Glutamatergic neuron (in vitro differentiated cells): ENCODE measurements around the gene RAB27A. TPM values are rescaled to one million over a fixed set of nuclear protein-coding genes. Genes with fewer than 3 reads are reported as not detected.
"Not testable (repeated sequence)": the region's sequence is repeated elsewhere in the genome, so short reads cannot be mapped to it uniquely, and the experiment has no call there.

Experiments
- DNase-seq: peaks from one replicate; pipeline ENCODE4 v3.0.0; 2022
- H3K27ac Mint-ChIP-seq: one replicate; pipeline ENCODE4 v1.8.0; 2020; ENCODE audit warnings: mild to moderate bottlenecking, mixed read lengths, inconsistent platforms; ENCODE audit not compliant: unreplicated experiment
- H3K27me3 Mint-ChIP-seq: one replicate; pipeline ENCODE4 v1.8.0; 2020; ENCODE audit warnings: mild to moderate bottlenecking, moderate library complexity, mixed read lengths, inconsistent platforms; ENCODE audit not compliant: unreplicated experiment
- H3K36me3 Mint-ChIP-seq: one replicate; pipeline ENCODE4 v1.8.0; 2020; ENCODE audit warnings: mild to moderate bottlenecking, mixed read lengths, inconsistent platforms; ENCODE audit not compliant: unreplicated experiment
- H3K4me1 Mint-ChIP-seq: one replicate; pipeline ENCODE4 v1.8.0; 2020; ENCODE audit warnings: mild to moderate bottlenecking, low read depth, mixed read lengths, inconsistent platforms; ENCODE audit not compliant: unreplicated experiment
- H3K4me3 Mint-ChIP-seq: one replicate; pipeline ENCODE4 v1.8.0; 2020; ENCODE audit warnings: mild to moderate bottlenecking, mixed read lengths, inconsistent platforms; ENCODE audit not compliant: unreplicated experiment
- H3K9me3 Mint-ChIP-seq: one replicate; pipeline ENCODE4 v1.8.0; 2020; ENCODE audit warnings: mild to moderate bottlenecking, moderate library complexity, mixed read lengths, inconsistent platforms; ENCODE audit not compliant: unreplicated experiment
- CTCF ChIP-seq: fragments of 200-600 bp; sonication (generic); IDR thresholded peaks from one replicate; pipeline ENCODE4 v1.5.0; 2021; ENCODE audit not compliant: partially characterized antibody, unreplicated experiment
- total RNA-seq: library from RNA; stranded (reverse); fragmentation: NEBNext Ultra II Directional; extraction: Animal tissue kit (Norgen Biotek cat#: 25700); gene quantifications from one replicate; pipeline ENCODE4 v1.2.1, GENCODE V29; 2021; ENCODE audit not compliant: unreplicated experiment

Gene RAB27A
- total RNA-seq, 1 donor from 2014 or later: 4.9 TPM

GRCh38 chr15:55322467-55322866 lies 32.9 kb upstream of the RAB27A start:
- DNase-seq: no peak
- no peak for TF ChIP-seq CTCF
- no peak overlapping the region for H3K4me3 Mint-ChIP-seq
- H3K9me3 Mint-ChIP-seq: peaks cover 4% of the 10 kb centered on the region
- H3K27ac Mint-ChIP-seq: no peak overlapping the region
- no peaks in the 10 kb centered on the region for H3K36me3 Mint-ChIP-seq
- H3K27me3 Mint-ChIP-seq: no peaks in the 10 kb centered on the region
- H3K4me1 Mint-ChIP-seq: peaks cover 2% of the 10 kb centered on the region

- Mint-ChIP-seq H3K4me3 (no peak overlapping the region), H3K9me3 (peaks cover 4% of the 10 kb centered on the region), H3K27ac (no peak overlapping the region), H3K36me3 (no peaks in the 10 kb centered on the region), H3K4me1 (peaks cover 2% of the 10 kb centered on the region), H3K27me3 (no peaks in the 10 kb centered on the region)
- DNase-seq: no peak
- TF ChIP-seq CTCF: no peak
Observed at GRCh38 chr15:55320963-55321362, 31.4 kb upstream of the RAB27A start.

GRCh38 chr15:55320238-55320550 lies 30.6 kb upstream of the RAB27A start:
- H3K4me3 Mint-ChIP-seq: peak overlapping the region; percentile 38
- no peaks in the 10 kb centered on the region for H3K36me3 Mint-ChIP-seq
- peaks cover 4% of the 10 kb centered on the region for H3K9me3 Mint-ChIP-seq
- DNase-seq: no peak
- H3K4me1 Mint-ChIP-seq: peaks cover 2% of the 10 kb centered on the region
- no peaks in the 10 kb centered on the region for H3K27me3 Mint-ChIP-seq
- TF ChIP-seq CTCF: no peak
- H3K27ac Mint-ChIP-seq: no peak overlapping the region

GRCh38 chr15:55319537-55320237 lies 30.1 kb upstream of the RAB27A start:
- Mint-ChIP-seq H3K4me1 (peaks cover 2% of the 10 kb centered on the region), H3K4me3 (peak overlapping the region; percentile 99), H3K27me3 (no peaks in the 10 kb centered on the region), H3K36me3 (no peaks in the 10 kb centered on the region), H3K27ac (no peak overlapping the region), H3K9me3 (peaks cover 4% of the 10 kb centered on the region)
- TF ChIP-seq CTCF: no peak
- DNase-seq: no peak

GRCh38 chr15:55318588-55319494 lies 29.2 kb upstream of the RAB27A start, which contains the start of the genes PIGB and PIGBOS1:
PIGB (plus strand) TSS chr15:55319222; CDS start chr15:55319251, 29 bp downstream.
PIGBOS1 (minus strand) TSS chr15:55319123; CDS start chr15:55317792, 1,331 bp downstream.
- TF ChIP-seq CTCF: no peak
- no peaks in the 10 kb centered on the region for H3K36me3 Mint-ChIP-seq

GRCh38 chr15:55302801-55303200 lies 13.2 kb upstream of the RAB27A start:
- H3K36me3 Mint-ChIP-seq: peaks cover 22% of the 10 kb centered on the region
- not testable (repeated sequence) for H3K4me3 Mint-ChIP-seq, H3K4me1 Mint-ChIP-seq, DNase-seq, H3K27ac Mint-ChIP-seq, H3K27me3 Mint-ChIP-seq, H3K9me3 Mint-ChIP-seq

More at GRCh38 chr15:55318588-55319494, 29.2 kb upstream of the RAB27A start, which contains the start of the genes PIGB and PIGBOS1:
- no peaks in the 10 kb centered on the region for H3K27me3 Mint-ChIP-seq
- peak within 1 kb of the TSS; percentile 94 for H3K27ac Mint-ChIP-seq
- peaks cover 4% of the 10 kb centered on the region for H3K9me3 Mint-ChIP-seq
- H3K4me3 Mint-ChIP-seq: peak within 1 kb of the TSS; percentile 99
- peaks cover 2% of the 10 kb centered on the region for H3K4me1 Mint-ChIP-seq
- peak; percentile 82 for DNase-seq
